Fibroblast of the conjunctiva (primary cell): ENCODE data around the gene PBXIP1.
"Not testable (repeated sequence)": the region's sequence is repeated elsewhere in the genome, so short reads cannot be mapped to it uniquely, and the experiment has no call there.

Experiments
- DNase-seq: peaks from one replicate; pipeline ENCODE4 v3.0.0-alpha.2; 2010; ENCODE audit warnings: low read depth

Gene PBXIP1

GRCh38 chr1:154994591-154994990 lies 38.7 kb upstream of the PBXIP1 start:
- no peak for DNase-seq

- no peak for DNase-seq
These were observed 38.3 kb upstream of the PBXIP1 start for GRCh38 chr1:154994269-154994587.

- DNase-seq, result no peak
These were observed 37.8 kb upstream of the PBXIP1 start, which contains the start of gene LENEP for GRCh38 chr1:154993572-154994268. Gene LENEP (plus strand): TSS chr1:154993586. CDS start chr1:154993608, 22 bp downstream.

GRCh38 chr1:154992721-154993571 lies 37.0 kb upstream of the PBXIP1 start:
- no peak for DNase-seq

- DNase-seq, result no peak
These were observed 34.4 kb upstream of the PBXIP1 start for GRCh38 chr1:154990276-154990675.

DNA sequence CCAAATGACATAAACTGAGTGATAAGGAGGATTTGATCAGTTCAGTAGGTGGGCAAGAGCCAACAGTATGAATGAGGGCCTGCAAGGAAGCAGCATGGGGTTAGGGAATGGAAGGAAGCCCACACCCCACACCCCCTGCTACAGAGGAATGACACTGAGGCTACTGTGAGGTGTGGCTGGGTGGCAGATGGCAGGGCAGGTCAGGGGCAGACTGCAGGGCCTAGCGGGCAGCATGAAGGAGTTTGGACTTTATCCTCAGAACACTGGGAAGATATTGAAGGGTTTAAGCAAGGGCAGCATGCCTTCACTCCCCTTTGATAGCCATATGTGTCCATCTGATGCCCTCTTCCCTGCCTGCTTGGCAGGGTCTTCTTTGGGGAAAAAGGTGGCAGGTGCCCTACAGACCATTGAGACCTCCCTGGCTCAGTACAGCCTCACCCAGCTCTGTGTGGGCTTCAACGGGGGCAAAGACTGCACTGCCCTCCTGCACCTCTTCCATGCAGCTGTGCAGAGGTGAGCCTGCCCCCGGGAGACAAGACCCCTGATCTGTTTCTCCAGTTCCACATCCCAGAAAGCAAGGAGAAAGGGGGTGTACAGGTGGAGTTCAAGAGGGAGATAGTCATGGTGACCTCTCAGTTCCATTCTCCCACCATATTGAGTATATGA lies 33.4 kb upstream of the PBXIP1 start:
- DNase-seq, result no peak

GRCh38 chr1:154988058-154988954 lies 32.4 kb upstream of the PBXIP1 start:
- no peak for DNase-seq

- no peak for DNase-seq
These were observed 31.4 kb upstream of the PBXIP1 start for GRCh38 chr1:154987326-154987725.

DNA sequence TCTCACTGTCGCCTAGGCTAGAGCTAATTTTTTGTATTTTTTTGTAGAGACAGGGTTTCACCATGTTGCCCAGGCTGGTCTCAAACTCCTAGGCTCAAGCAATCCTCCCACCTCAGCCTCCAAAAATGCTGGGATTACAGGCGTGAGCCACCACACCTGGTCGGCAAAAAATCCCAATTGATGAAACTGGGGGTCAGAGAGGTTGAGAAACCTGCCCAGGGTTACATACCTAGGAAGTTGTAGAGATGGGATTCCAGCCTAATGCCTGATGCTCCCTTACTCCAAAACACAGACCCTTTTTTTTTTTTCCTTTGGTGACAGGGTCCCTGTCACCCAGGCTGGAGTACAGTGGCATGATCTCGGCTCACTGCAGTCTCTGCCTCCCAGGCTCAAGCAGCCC lies 30.8 kb upstream of the PBXIP1 start:
- DNase-seq, result not testable (repeated sequence)

GRCh38 chr1:154983776-154984466 lies 28.0 kb upstream of the PBXIP1 start:
- no peak for DNase-seq

DNA sequence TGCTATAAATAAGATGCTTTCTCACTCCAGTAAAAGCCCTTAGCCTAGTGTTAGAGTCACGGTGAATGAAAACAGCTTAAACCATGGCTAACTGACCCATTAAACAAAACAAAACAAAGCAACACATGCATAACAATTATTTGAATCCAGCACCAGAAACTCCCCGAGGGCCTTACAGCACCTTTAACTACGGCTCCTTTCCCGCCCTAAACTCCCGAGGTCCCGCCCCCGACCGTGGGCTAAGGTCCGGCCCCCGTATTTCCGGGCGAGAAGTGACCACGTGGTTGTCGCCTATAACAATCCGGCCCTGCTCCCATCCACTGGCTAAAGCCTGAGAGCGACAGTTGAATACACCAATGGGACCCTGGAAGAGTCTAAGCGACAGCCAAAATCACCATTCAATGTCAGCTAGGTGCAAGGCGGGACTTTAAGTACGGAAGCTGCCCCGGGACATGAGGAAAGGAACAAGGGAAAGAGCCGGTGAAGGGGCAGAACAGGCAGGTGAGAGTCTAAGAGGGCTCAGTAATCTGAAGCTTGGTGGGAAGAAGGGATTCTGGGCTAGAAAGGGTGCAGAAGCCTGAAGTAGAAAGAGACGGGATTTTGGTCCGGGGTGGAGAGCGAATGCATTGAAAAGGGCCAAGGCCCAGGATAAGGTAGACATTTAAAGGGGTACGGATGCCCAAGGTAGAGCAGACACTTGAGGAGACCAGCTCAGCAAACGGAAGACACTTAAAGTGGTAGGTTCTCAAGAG lies 27.2 kb upstream of the PBXIP1 start, which contains the start of gene FLAD1:
TSS of gene FLAD1 (plus strand) at position 448 of the 752 bp plus-strand sequence. CDS start 351 bp downstream, outside the sequence.
- peak; percentile 98 for DNase-seq

GRCh38 chr1:154982341-154982740 lies 26.4 kb upstream of the PBXIP1 start:
- no peak for DNase-seq

DNA sequence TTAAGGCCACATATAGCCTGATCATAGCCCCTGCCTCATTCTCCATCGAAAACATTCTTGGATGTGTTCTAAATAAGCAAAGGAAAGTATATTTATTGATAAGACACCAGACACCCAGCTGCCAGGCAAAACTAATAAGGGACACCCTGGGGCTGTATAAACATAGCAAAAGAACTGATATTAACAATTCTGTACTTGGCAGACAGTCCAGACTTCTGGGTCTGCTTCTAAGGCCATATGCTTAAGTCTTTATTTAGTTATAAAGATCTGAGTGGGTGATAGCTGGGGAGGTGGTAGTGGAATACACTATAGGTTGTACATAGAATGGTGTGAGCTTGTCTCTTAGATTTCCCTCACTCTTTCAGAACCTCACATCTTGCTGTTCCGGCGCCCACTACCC lies 22.5 kb upstream of the PBXIP1 start:
- DNase-seq, result no peak

GRCh38 chr1:154977762-154978161 lies 21.9 kb upstream of the PBXIP1 start:
- DNase-seq, result not testable (repeated sequence)

DNA sequence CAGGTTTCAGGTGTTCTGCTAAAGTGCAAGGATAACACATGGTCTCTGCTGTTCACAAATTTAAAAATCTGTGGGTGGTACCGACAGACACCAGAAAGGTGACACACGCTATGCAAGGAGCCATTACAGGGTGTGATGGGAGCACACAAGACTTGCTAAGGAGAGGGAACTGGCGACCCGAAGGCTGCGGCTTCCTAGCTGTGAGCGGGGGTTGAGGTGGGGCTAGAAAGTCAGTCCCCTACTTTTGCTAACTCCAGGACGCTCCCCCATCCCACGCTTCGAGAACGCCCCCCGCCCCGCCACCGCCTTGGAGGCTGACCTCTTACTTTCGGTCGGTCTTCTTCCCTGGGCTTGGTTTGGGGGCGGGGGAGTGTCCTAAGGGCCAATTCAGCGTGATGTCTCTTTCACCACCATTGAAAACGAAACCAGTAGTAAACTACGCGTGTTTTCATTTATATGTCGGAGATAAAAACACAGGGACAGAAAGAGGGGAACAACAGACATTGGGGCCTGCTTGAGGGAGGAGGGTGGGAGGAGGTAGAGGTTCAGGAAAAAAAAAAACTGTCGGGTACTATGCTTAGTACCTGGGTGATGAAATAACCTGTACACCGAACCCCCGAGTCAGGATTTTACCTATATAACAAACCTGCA lies 19.6 kb upstream of the PBXIP1 start:
- DNase-seq, result no peak

GRCh38 chr1:154974808-154975408 lies 19.0 kb upstream of the PBXIP1 start:
- peak; percentile 95 for DNase-seq

- peak; percentile 100 for DNase-seq
These were observed 18.4 kb upstream of the PBXIP1 start, which contains the start of gene CKS1B for GRCh38 chr1:154974102-154974807. Gene CKS1B (plus strand): TSS chr1:154974681. CDS start chr1:154974746, 65 bp downstream.

- DNase-seq, result peak; percentile 96
These were observed 17.6 kb upstream of the PBXIP1 start for GRCh38 chr1:154973344-154974101.
